ENCODE data around the gene SMCO2.

DNA sequence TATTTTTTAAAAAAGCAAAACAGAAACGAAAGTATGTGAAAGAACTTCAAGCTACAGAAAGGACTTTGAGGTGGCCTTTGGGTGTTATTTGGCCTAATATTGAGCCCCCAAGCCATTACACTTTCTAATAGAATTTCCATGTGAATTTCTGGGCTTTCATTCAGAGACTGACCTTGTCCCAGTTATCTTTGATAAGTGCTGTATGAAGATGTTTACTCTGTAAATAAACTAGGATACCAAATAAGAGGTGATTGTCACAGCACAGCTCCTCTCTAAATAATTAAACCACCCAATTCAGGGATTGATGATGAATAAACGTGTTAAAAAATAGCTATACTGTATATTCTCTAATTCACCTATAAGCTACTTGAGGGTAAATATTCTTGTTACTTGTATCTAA, 44.7 kb downstream of the SMCO2 start:
- no peak for TF ChIP-seq ZFX (IDR thresholded peaks at IDR 0.05)
- TF ChIP-seq, protein P1, sequence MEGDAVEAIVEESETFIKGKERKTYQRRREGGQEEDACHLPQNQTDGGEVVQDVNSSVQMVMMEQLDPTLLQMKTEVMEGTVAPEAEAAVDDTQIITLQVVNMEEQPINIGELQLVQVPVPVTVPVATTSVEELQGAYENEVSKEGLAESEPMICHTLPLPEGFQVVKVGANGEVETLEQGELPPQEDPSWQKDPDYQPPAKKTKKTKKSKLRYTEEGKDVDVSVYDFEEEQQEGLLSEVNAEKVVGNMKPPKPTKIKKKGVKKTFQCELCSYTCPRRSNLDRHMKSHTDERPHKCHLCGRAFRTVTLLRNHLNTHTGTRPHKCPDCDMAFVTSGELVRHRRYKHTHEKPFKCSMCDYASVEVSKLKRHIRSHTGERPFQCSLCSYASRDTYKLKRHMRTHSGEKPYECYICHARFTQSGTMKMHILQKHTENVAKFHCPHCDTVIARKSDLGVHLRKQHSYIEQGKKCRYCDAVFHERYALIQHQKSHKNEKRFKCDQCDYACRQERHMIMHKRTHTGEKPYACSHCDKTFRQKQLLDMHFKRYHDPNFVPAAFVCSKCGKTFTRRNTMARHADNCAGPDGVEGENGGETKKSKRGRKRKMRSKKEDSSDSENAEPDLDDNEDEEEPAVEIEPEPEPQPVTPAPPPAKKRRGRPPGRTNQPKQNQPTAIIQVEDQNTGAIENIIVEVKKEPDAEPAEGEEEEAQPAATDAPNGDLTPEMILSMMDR (IDR thresholded peaks at IDR 0.05 in 2 of 3, conservative IDR thresholded peaks at IDR 0.05 in 1 of 3; ENCODE audit: borderline replicate concordance in 1 of 3, insufficient read depth in 1 of 3, low read depth in 2 of 3, low read length in 2 of 3): no peak
- TF ChIP-seq SP1 (IDR thresholded peaks at IDR 0.05; ENCODE audit: low read depth): no peak
- TF ChIP-seq EGR1 (IDR thresholded peaks at IDR 0.05; ENCODE audit: low read depth): no peak
- no peak for TF ChIP-seq FOSL1 (IDR thresholded peaks at IDR 0.05; ENCODE audit: low read depth)
- no peak for TF ChIP-seq POLR2A (IDR thresholded peaks at IDR 0.05; ENCODE audit: borderline replicate concordance, extremely low read depth, insufficient read depth, insufficient read length)
- TF ChIP-seq REST (IDR thresholded peaks at IDR 0.05; ENCODE audit: low read depth): no peak
- TF ChIP-seq EZH2phosphoT487 (IDR thresholded peaks at IDR 0.05; ENCODE audit: borderline replicate concordance): no peak
